NK-92 (cell line): ENCODE measurements around the gene RGS8.

Experiments
- DNase-seq: peaks from one replicate; lab custom pipeline; 2025; ENCODE audit not compliant: unreplicated experiment; lab: John Stamatoyannopoulos, UW

RGS8 gene

GRCh38 chr1:182672487-182672836, 11.9 kb downstream of the RGS8 start:
- DNase-seq: no peak

DNA sequence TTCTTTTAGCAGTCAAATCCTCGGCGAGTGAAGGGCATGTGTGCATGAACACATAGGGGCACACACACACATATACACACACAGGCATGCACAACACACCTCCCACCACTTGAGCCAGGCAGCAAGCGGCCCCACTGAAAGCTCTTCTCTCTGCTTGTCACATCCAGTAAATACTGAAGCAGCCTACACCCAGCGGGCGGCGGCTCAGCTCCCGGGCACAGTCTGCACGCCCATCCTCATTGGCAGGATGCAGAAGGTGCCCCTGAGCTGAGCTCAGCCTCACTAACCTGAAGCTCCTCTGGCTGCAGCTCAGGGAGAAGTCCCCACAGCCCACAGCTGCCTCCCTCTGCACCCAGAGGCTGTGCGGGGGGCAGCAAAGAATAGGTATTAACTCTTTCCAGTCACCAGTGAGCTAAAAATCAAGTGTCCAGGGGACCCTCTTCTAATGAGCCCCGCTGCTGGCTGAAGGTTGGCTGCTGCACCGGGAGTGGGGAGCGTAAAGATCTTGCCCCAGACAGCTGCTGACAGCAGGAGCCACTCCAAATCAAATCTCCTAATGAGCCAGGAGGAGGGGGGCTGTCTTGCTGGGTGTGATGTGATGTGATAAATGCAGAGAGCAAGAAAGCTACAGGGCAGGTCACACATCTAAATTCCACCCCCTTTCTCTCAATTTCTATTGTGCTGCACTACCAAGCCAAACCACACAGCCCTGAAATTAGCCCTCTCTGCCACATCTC, 12.5 kb downstream of the RGS8 start:
- DNase-seq: no peak

GRCh38 chr1:182670032-182670749, 14.2 kb downstream of the RGS8 start:
- no peak for DNase-seq

DNA sequence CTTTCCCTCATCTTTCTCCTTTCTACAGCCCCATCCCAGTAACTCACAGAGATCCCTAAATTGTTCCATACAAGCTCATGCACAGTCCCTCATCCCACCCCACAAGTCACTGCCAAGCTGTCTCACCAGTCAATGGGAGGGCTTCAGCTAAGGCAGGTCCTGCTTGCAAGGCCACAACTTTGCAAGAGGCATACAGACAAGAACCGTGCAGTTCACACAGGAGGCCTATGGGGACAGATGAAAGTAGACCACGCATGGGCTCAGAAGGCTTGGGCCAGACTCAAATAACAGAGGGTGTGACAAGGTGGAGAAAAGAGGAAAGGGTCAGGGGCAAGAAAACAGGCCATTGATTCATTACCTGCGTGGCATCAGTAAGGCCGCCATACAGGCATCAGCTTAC, 15.1 kb downstream of the RGS8 start:
- no peak for DNase-seq

DNA sequence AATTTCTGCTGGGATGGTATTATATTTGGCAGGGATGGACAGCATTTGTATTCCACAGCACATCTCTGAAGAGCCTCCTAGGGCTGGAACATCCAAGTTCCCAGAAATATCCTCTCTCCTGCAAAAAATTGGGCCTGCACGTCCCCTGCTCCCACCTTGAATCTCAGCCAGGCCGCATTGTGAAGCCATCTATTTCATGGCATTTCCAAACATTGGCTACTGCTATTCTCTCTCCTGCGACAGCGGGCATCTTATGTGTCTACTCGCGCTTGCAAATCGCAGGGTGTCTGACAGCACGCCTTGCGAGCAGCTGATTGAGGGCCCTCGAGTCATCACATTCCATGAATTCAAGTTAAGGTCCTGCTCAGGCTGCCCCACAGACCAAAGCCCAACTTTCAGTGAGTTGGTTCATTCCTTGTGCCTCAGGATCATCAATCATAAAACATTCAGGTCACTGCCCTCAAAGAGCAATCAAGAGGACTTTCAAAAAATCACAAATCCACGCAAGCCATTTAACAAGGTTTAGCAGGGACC, 15.8 kb downstream of the RGS8 start:
- no peak for DNase-seq

- no peak for DNase-seq
Measured at GRCh38 chr1:182667848-182668505, 16.4 kb downstream of the RGS8 start.

GRCh38 chr1:182666706-182667105, 17.7 kb downstream of the RGS8 start:
- DNase-seq: no peak

DNA sequence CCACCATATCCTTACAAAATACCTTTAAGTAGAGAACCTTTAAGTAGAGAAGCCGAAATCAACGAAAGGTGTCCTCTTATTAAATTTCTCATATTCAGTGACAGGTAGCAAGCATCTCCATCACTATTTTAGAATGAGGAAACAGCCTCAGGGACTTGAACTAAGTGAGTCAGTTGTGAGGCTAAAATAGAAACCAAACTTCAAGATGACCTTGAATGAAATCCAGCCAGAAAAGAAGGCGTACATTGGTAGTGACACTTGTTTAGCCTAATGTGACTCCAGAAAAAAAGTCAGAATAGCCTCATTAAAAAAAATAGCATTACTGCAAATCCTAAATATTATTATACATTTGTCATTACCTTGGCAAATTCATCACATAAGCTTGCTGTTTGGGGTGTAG, 20.1 kb downstream of the RGS8 start:
- DNase-seq: no peak

DNA sequence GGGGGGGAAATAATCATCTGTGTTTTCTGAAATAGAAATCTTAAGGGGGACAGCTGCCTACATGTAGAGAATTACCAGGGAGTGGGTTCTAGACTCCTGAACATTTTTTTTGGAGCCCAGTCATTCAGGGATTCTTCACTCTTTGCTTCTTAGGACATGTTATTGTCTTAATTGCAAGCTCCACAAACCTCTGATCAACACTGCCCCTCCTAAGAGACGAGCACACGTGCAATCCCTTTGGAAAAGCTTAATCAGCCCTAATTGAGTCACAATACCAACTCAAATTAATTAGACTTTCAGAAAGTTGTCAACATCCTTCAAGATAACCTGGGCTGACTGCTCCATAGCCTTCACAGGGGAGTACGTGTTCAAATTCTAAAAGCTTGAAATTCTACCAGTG, 21.4 kb downstream of the RGS8 start:
- DNase-seq: no peak

DNA sequence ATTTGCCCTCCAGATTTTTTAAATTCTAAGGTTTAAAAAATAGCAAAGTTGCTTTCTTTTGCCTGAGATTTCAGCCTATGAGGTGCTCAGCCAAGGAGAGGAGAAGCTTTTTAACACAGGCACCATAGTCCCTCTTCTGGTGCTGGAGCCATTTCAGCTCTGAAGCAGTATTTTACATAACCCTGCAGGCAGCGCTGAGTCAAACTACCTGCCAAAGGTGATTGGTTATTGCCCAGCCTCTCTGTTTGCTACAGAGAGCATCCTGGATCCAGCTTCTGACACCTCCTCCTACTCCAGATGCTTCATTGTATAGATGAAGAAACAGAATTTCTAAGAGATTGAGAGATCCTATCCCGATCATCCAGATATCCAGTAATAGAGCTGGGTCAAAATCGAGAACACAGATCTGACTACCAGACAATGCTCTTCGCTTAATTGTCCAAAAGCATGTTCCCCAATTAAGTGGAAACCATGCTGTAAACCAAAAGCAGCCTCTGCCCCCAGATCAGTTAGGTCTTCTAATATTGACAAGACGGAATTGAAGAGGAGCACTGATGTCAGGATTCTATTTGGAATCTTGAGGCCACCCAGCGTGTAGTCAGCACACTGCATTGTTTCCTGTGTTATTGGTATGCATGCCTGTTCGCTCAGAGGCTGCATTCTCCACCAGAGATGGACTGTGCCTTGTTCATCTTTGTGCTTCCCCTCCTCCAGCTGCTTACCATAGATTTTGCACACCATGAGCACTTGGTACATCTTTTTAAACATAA, 22.1 kb downstream of the RGS8 start:
- no peak for DNase-seq

DNA sequence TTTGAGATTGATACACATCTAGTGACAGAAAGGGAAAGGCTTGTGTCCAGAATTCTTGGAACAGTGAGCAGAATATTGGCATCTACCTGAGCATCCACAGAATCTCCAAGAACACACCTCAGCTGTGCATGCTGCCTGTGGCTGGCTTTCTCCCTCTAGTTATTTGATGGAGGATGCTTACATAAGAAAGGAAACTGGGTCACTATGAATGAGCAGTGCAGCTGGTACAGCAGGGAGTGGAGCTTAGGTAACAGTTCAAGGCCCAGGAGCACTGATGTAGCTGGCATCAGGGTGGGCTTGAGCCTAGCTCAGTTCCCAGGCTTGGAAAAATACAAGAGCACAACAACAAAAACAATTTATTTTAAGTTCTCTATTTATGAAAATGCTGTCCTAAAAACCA, 26.3 kb downstream of the RGS8 start:
- DNase-seq: no peak

DNA sequence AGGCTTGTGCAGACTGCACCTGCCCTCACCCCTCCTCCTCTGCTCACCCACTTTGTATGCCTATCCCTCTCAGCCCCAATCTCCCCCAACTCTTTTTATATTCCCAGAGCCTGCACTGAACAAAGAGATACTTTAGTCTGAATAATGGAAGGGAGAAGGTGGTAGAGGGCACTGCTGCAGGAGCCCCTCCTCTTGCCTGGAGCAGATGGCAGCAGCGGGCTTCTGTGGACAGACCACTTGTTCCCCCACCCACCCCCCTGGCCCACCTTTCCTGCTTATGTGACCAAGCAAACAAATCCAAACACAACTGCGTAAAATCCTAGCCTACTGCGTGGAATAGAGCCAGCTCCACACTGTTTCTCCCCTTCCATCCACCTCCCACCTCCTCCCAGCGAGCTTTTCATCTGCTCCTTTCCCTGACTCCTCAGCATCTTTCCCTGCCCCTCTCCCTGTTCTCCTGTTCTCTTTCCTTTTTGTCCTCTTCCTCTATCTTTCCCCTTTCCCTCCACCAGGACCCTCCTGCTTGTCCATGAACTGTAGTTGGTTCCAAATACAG, 27.5 kb downstream of the RGS8 start:
- DNase-seq: no peak

GRCh38 chr1:182653986-182654385, 30.4 kb downstream of the RGS8 start:
- DNase-seq: no peak

DNA sequence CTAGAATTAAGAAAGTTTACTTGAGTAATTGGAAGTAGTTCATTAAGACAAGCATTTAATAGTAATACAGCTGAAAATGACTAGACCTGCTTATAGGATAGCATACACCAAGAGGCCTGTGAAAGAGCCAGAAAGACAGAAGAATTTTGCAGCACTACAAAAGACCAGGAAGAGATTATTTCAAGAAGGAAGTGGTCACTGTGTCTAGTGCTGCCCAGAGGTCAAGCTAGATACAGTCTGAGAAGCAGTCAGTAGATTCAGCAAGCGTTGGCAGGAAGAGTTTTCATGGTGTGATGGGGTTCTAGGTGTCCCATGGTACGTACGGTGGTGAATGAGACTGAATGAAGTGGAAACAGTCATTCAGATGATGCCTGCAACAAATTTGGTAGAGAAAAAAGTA, 31.5 kb downstream of the RGS8 start:
- DNase-seq: no peak

DNA sequence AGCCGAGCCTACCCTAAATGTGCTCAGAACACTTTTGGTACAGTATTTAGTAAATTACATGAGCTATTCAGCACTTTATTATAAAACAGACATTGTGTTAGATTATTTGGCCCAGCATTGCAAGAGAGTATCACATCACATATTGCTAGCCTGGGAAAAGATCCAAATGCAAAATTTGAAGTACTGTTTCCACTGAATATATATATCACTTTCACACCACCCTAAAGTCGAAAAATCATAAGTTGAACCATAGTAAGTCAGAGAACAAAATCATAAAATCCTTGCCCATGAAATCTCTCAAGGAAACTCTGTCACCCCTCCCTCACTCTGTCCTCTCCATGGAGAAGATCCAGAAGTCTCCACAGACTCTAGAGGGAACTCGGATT, 33.1 kb downstream of the RGS8 start:
- no peak for DNase-seq

- DNase-seq: no peak
Measured at GRCh38 chr1:182650678-182651338, 33.6 kb downstream of the RGS8 start.

GRCh38 chr1:182649041-182649440, 35.3 kb downstream of the RGS8 start:
- no peak for DNase-seq

GRCh38 chr1:182646739-182647138, 37.6 kb downstream of the RGS8 start:
- DNase-seq: no peak

DNA sequence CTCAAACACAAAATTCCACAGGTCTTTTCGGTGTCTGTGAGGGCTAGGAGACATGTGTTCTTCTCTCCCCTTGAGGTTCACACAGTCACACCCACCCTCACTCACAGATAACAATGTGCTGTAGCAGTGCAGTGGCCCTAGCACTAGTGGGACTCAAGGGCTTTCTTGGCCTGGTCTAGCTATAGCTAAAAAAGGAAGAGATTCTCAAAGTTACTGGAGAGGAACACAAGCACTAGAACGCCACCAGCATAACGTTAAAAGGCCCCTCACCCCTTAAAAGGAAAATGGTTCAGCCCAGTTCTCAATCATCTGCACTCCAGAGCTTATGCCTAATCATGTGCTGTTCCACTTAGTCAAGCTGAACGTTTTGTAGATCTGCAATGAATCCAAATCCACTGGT, 39.5 kb downstream of the RGS8 start:
- DNase-seq: no peak

GRCh38 chr1:182643699-182644098, 40.7 kb downstream of the RGS8 start:
- no peak for DNase-seq

DNA sequence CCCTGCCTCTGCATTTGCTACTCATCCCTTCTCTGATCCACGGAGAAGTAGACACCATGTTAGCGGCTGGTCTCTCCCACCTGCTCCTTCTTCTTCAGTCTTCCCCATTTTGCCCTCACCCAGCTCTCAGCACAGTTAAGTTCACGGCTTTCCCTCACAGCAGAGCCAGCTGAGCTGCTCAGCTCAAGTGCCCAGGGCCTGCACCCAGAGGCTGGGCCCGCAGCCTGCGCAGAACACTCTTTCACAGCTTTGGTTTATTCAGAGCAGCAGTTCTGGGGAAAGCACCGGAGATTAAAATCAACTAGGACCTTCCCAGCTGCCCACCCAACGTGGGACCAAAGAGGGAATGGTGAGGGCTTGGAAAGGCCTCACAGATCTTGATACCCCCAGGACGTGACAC, 41.9 kb downstream of the RGS8 start:
- DNase-seq: no peak
